MM.1S (cell line): ENCODE results near the gene MEAK7.

ENCODE experiments used
- DNase-seq: peaks from one replicate; pipeline ENCODE4 v3.0.0-alpha.2; 2015
- H2AFZ ChIP-seq: fragments of 300-600 bp; sonication (generic); 2 replicates; pipeline ENCODE4 v1.6.0; 2016; ENCODE audit warnings: antibody characterized with exemption, low read length
- H3F3A ChIP-seq: fragments of 300-600 bp; sonication (generic); 2 replicates; pipeline ENCODE4 v1.6.1; 2016; ENCODE audit warnings: mild to moderate bottlenecking, antibody characterized with exemption, low read length, moderate library complexity, mixed read lengths; ENCODE audit not compliant: insufficient read depth
- H3K27ac ChIP-seq: fragments of 300-600 bp; sonication (generic); 2 replicates; pipeline ENCODE4 v1.5.1; 2016; ENCODE audit warnings: mild to moderate bottlenecking, low read length
- H3K27me3 ChIP-seq: fragments of 300-600 bp; sonication (generic); replicated peaks from 2 replicates; pipeline ENCODE4 v1.6.0; 2016; ENCODE audit warnings: low read length; ENCODE audit not compliant: insufficient read depth
- H3K36me3 ChIP-seq: fragments of 300-600 bp; sonication (generic); replicated peaks from 2 replicates; pipeline ENCODE4 v1.6.1; 2016; ENCODE audit warnings: mild to moderate bottlenecking, low read length, mixed read lengths; ENCODE audit not compliant: insufficient read depth
- H3K4me1 ChIP-seq: fragments of 300-600 bp; sonication (generic); 2 replicates; pipeline ENCODE4 v1.6.1; 2016; ENCODE audit warnings: low read length, mixed read lengths
- H3K4me2 ChIP-seq: fragments of 300-600 bp; sonication (generic); 2 replicates; pipeline ENCODE4 v1.6.0; 2016; ENCODE audit warnings: low read depth, low read length
- H3K4me3 ChIP-seq: fragments of 300-600 bp; sonication (generic); 2 replicates; pipeline ENCODE4 v1.5.1; 2016; ENCODE audit warnings: low read length, mixed read lengths
- H3K79me2 ChIP-seq: fragments of 300-600 bp; sonication (generic); 2 replicates; pipeline ENCODE4 v1.6.1; 2016; ENCODE audit warnings: mixed run types, low read length, mixed read lengths
- H3K9ac ChIP-seq: fragments of 300-600 bp; sonication (generic); 2 replicates; pipeline ENCODE4 v1.6.1; 2016; ENCODE audit warnings: low read length, mixed read lengths
- H3K9me2 ChIP-seq: fragments of 300-600 bp; sonication (generic); replicated peaks from 2 replicates; pipeline ENCODE4 v1.6.1; 2016; ENCODE audit warnings: mild to moderate bottlenecking, low read length, mixed read lengths; ENCODE audit not compliant: insufficient read depth
- H3K9me3 ChIP-seq: fragments of 300-600 bp; sonication (generic); replicated peaks from 2 replicates; pipeline ENCODE4 v1.6.1; 2016; ENCODE audit warnings: mild to moderate bottlenecking, low read length, mixed read lengths; ENCODE audit not compliant: insufficient read depth
- H4K20me1 ChIP-seq: fragments of 300-600 bp; sonication (generic); 2 replicates; pipeline ENCODE4 v1.6.1; 2016; ENCODE audit warnings: mild to moderate bottlenecking, low read length, moderate library complexity, mixed read lengths; ENCODE audit not compliant: insufficient read depth
- EZH2 ChIP-seq: fragments of 300-600 bp; sonication (generic); optimal IDR thresholded peaks from 2 replicates; pipeline ENCODE3; 2017; ENCODE audit warnings: low read depth, mild to moderate bottlenecking, antibody characterized with exemption, low read length, mixed read lengths
- EZH2phosphoT487 ChIP-seq: fragments of 300-600 bp; sonication (generic); IDR thresholded peaks from 2 replicates; pipeline ENCODE4 v1.6.1; 2018; ENCODE audit warnings: antibody characterized with exemption, low read length
- TF ChIP-seq, protein P1 (sequence below): fragments of 300-600 bp; sonication (generic); IDR thresholded peaks from 2 replicates; pipeline ENCODE4 v1.5.1; 2016; ENCODE audit warnings: antibody characterized with exemption, low read length, mixed read lengths

The MEAK7 gene

DNA sequence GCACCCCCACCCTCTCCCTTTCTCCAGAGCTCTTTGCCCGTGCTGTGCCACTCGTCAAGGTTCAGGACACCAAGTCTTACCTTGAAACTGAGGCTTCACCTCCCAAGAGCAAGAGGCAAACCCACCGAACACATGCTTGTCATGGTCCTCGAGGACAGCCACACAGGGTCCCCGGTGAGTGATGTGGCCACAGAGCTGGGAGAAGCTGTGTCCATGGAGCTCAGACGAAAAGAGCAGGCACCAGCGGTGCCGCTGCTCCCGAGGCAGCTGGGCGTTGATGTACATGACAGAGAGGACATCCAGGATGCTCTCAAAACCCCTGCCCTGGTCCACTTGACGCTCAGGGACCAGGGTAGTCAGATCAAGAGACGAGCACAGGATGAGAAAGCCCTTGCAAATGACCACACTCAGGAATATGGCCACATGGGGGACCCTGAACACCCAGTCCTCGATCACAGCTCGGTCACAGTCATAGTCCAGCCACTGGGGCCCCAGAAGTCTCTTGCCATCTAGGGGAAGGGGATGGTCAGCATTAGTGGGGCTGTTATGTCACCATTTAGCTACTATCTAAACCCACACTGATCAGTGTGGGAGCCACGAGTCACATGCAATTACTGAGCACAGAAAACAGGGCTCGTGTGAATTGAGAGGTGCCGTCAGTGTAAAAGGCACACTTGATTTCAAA, 17.8 kb downstream of the MEAK7 start:
- no peaks in the 10 kb centered on the region for H3K27me3 ChIP-seq
- no peak overlapping the region for H3K9ac ChIP-seq
- no peaks in the 10 kb centered on the region for H3K4me1 ChIP-seq
- H3K9me2 ChIP-seq, result no peaks in the 10 kb centered on the region
- H3K36me3 ChIP-seq, result no peaks in the 10 kb centered on the region
- no peak overlapping the region for H3K4me3 ChIP-seq
- no peak overlapping the region for H2AFZ ChIP-seq
- H3K27ac ChIP-seq, result no peak overlapping the region
- no peaks in the 10 kb centered on the region for H3K9me3 ChIP-seq
- no peaks in the 10 kb centered on the region for H3F3A ChIP-seq
- H4K20me1 ChIP-seq, result no peaks in the 10 kb centered on the region
- H3K4me2 ChIP-seq, result no peak overlapping the region
- H3K79me2 ChIP-seq, result no peaks in the 10 kb centered on the region
- TF ChIP-seq EZH2phosphoT487 (no peak), EZH2 (no peak)
- TF ChIP-seq, protein P1, sequence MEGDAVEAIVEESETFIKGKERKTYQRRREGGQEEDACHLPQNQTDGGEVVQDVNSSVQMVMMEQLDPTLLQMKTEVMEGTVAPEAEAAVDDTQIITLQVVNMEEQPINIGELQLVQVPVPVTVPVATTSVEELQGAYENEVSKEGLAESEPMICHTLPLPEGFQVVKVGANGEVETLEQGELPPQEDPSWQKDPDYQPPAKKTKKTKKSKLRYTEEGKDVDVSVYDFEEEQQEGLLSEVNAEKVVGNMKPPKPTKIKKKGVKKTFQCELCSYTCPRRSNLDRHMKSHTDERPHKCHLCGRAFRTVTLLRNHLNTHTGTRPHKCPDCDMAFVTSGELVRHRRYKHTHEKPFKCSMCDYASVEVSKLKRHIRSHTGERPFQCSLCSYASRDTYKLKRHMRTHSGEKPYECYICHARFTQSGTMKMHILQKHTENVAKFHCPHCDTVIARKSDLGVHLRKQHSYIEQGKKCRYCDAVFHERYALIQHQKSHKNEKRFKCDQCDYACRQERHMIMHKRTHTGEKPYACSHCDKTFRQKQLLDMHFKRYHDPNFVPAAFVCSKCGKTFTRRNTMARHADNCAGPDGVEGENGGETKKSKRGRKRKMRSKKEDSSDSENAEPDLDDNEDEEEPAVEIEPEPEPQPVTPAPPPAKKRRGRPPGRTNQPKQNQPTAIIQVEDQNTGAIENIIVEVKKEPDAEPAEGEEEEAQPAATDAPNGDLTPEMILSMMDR, result no peak
- DNase-seq, result no peak

DNA sequence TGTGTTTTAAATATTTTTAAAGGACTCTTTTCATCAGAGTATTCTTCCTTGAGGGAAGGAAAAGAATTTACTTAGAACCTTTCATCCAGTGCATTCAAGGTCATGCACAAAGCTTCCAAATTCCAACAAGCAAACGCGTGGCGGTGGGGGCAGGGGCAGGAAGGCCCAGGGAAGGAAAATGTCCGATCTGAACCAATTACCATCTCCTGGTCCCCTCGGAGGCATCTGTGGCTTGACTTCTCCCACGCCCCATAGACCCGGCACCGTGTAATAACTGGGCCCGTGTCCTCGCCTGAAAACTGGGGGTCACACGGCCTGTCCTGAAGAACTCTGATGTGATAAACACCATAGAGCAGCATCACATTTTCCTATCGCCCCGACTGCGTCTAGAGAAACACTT, 18.3 kb downstream of the MEAK7 start:
- Histone ChIP-seq H3K9me3 (no peaks in the 10 kb centered on the region), H3K27me3 (no peaks in the 10 kb centered on the region), H3K4me2 (no peak overlapping the region), H2AFZ (no peak overlapping the region), H3K9me2 (no peaks in the 10 kb centered on the region), H4K20me1 (no peaks in the 10 kb centered on the region), H3K79me2 (no peaks in the 10 kb centered on the region), H3K4me3 (no peak overlapping the region), H3K36me3 (no peaks in the 10 kb centered on the region), H3K9ac (no peak overlapping the region), H3K27ac (no peak overlapping the region), H3F3A (no peaks in the 10 kb centered on the region), H3K4me1 (no peaks in the 10 kb centered on the region)
- TF ChIP-seq, protein P1, result no peak
- TF ChIP-seq EZH2 (no peak), EZH2phosphoT487 (no peak)
- no peak for DNase-seq

DNA sequence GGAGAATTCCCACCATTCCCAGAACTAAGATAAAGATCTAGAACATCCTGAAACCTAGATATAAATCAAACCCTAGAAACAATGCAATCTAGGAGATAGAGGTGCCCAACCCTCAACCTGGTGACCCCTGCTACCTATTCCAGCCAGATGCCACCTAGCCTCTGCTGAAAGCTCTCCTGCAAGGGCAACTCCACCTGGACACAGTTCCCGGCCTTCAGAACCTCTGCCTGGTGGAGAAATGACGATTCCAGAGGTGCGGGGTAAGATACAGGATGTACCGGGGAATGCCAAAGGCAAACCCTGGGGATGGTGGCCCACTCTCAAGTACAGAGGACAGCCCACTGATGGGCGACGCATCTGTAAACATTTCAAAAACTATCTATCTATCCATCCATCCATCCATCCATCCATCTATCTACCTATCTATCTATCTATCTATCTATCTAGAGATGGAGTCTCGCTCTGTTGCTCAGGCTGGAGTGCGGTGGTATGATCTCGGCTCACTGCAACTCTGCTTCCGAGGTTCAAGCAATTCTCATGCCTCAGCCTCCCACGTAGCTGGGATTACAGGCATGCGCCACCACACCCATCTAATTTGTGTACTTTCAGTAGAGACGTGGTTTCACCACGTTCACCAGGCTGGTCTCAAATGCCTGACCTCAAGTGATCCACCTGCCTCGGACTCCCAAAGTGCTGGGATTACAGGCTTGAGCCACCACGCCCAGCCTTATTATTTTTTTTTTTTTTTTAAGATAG, 19.0 kb downstream of the MEAK7 start:
- Histone ChIP-seq H3K9ac (no peak overlapping the region), H3K4me1 (no peaks in the 10 kb centered on the region), H4K20me1 (no peaks in the 10 kb centered on the region), H3K27ac (no peak overlapping the region), H3K9me3 (no peaks in the 10 kb centered on the region), H3K79me2 (no peaks in the 10 kb centered on the region), H2AFZ (no peak overlapping the region), H3K27me3 (no peaks in the 10 kb centered on the region), H3K36me3 (no peaks in the 10 kb centered on the region), H3K4me2 (no peak overlapping the region), H3F3A (no peaks in the 10 kb centered on the region), H3K9me2 (no peaks in the 10 kb centered on the region), H3K4me3 (no peak overlapping the region)
- no peak for DNase-seq
- TF ChIP-seq EZH2phosphoT487 (no peak), EZH2 (no peak)
- TF ChIP-seq, protein P1, result no peak
